GM10847 (cell line): Measurements from ENCODE around the gene ZNF780B.

ENCODE experiments used
- POLR2A ChIP-seq: IDR thresholded peaks from 2 replicates; pipeline ENCODE4 v1.6.1; 2011; ENCODE audit not compliant: insufficient read length; ENCODE audit errors: extremely low read depth

The ZNF780B gene

GRCh38 chr19:39997638-39998216, 58.3 kb downstream of the ZNF780B start:
- TF ChIP-seq POLR2A: no peak

GRCh38 chr19:39996811-39997637, 59.0 kb downstream of the ZNF780B start, which contains the start of gene ZNF546:
ZNF546 (plus strand) TSS chr19:39997060; CDS start chr19:39998327, 1,267 bp downstream.
- TF ChIP-seq POLR2A: peak; percentile 96

- TF ChIP-seq POLR2A: no peak
Observed at GRCh38 chr19:39996218-39996810, 59.7 kb downstream of the ZNF780B start.

GRCh38 chr19:39995794-39996193, 60.2 kb downstream of the ZNF780B start:
- TF ChIP-seq POLR2A: no peak

- TF ChIP-seq POLR2A: no peak
Observed at GRCh38 chr19:39994361-39994760, 61.7 kb downstream of the ZNF780B start.

GRCh38 chr19:39993605-39994004, 62.4 kb downstream of the ZNF780B start:
- TF ChIP-seq POLR2A: no peak

GRCh38 chr19:39987596-39987995, 68.4 kb downstream of the ZNF780B start:
- TF ChIP-seq POLR2A: no peak

- no peak for TF ChIP-seq POLR2A
Observed at GRCh38 chr19:39987167-39987566, 68.9 kb downstream of the ZNF780B start.

GRCh38 chr19:39986643-39987042, 69.4 kb downstream of the ZNF780B start:
- no peak for TF ChIP-seq POLR2A

- TF ChIP-seq POLR2A: no peak
Observed at GRCh38 chr19:39983695-39984300, 72.2 kb downstream of the ZNF780B start.

GRCh38 chr19:39982883-39983282, 73.1 kb downstream of the ZNF780B start:
- no peak for TF ChIP-seq POLR2A
